ENCODE measurements around the gene CTU2.

Gene CTU2

DNA sequence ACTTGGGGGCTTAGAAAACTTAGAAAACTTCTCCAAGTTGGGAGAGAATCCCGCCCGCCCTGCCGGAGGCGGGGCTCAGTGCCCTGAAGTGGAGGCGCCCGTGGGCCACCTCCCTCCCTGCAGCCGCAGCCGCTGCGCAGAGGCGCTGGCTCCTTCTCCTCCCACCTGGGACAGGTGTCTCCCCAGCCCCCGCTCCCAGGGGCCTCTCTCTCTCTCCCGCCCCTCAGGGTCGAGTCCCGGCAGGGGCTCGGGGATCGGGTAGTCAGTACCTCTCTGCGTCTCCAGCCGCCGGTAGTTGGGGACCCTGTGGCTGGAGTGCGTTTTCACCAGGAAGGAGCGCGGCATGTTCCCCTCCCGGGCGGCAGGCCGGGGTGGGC lies 20.3 kb upstream of the CTU2 start (continued):
- no peak for TF ChIP-seq ZNF16 (tag by site-specific recombination; IDR thresholded peaks at IDR 0.05; ENCODE audit: low read depth)
- no peak for TF ChIP-seq ZFP41 (tag by site-specific recombination; IDR thresholded peaks at IDR 0.05; ENCODE audit: borderline replicate concordance)
- TF ChIP-seq, protein P1, sequence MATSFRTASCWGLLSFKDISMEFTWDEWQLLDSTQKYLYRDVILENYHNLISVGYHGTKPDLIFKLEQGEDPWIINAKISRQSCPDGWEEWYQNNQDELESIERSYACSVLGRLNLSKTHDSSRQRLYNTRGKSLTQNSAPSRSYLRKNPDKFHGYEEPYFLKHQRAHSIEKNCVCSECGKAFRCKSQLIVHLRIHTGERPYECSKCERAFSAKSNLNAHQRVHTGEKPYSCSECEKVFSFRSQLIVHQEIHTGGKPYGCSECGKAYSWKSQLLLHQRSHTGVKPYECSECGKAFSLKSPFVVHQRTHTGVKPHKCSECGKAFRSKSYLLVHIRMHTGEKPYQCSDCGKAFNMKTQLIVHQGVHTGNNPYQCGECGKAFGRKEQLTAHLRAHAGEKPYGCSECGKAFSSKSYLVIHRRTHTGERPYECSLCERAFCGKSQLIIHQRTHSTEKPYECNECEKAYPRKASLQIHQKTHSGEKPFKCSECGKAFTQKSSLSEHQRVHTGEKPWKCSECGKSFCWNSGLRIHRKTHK (tag by site-specific recombination; IDR thresholded peaks at IDR 0.05) = no peak
- TF ChIP-seq, protein P2, sequence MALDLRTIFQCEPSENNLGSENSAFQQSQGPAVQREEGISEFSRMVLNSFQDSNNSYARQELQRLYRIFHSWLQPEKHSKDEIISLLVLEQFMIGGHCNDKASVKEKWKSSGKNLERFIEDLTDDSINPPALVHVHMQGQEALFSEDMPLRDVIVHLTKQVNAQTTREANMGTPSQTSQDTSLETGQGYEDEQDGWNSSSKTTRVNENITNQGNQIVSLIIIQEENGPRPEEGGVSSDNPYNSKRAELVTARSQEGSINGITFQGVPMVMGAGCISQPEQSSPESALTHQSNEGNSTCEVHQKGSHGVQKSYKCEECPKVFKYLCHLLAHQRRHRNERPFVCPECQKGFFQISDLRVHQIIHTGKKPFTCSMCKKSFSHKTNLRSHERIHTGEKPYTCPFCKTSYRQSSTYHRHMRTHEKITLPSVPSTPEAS (tag by site-specific recombination; IDR thresholded peaks at IDR 0.05) = no peak
- TF ChIP-seq, protein P3, sequence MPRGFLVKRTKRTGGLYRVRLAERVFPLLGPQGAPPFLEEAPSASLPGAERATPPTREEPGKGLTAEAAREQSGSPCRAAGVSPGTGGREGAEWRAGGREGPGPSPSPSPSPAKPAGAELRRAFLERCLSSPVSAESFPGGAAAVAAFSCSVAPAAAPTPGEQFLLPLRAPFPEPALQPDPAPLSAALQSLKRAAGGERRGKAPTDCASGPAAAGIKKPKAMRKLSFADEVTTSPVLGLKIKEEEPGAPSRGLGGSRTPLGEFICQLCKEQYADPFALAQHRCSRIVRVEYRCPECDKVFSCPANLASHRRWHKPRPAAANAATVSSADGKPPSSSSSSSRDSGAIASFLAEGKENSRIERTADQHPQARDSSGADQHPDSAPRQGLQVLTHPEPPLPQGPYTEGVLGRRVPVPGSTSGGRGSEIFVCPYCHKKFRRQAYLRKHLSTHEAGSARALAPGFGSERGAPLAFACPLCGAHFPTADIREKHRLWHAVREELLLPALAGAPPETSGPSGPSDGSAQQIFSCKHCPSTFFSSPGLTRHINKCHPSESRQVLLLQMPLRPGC (tag by site-specific recombination; IDR thresholded peaks at IDR 0.05) = no peak
- no peak for TF ChIP-seq ZNF501 (tag by site-specific recombination; IDR thresholded peaks at IDR 0.05)
- no peak for TF ChIP-seq ZNF423 (tag by site-specific recombination; IDR thresholded peaks at IDR 0.05)
- TF ChIP-seq, protein P4, sequence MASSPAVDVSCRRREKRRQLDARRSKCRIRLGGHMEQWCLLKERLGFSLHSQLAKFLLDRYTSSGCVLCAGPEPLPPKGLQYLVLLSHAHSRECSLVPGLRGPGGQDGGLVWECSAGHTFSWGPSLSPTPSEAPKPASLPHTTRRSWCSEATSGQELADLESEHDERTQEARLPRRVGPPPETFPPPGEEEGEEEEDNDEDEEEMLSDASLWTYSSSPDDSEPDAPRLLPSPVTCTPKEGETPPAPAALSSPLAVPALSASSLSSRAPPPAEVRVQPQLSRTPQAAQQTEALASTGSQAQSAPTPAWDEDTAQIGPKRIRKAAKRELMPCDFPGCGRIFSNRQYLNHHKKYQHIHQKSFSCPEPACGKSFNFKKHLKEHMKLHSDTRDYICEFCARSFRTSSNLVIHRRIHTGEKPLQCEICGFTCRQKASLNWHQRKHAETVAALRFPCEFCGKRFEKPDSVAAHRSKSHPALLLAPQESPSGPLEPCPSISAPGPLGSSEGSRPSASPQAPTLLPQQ (tag by site-specific recombination; IDR thresholded peaks at IDR 0.05) = 0 out of 2 replicates have a peak, but pooled peaks have one; percentile 14
- TF ChIP-seq ZNF335 (tag by site-specific recombination; conservative IDR thresholded peaks at IDR 0.05) = peak; percentile 67
- TF ChIP-seq ZNF302 (tag by site-specific recombination; IDR thresholded peaks at IDR 0.05; ENCODE audit: low read depth) = no peak
- TF ChIP-seq, protein P5, sequence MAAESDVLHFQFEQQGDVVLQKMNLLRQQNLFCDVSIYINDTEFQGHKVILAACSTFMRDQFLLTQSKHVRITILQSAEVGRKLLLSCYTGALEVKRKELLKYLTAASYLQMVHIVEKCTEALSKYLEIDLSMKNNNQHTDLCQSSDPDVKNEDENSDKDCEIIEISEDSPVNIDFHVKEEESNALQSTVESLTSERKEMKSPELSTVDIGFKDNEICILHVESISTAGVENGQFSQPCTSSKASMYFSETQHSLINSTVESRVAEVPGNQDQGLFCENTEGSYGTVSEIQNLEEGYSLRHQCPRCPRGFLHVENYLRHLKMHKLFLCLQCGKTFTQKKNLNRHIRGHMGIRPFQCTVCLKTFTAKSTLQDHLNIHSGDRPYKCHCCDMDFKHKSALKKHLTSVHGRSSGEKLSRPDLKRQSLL (tag by site-specific recombination; IDR thresholded peaks at IDR 0.05) = no peak
- TF ChIP-seq ZSCAN23 (tag by site-specific recombination; IDR thresholded peaks at IDR 0.05) = no peak
- TF ChIP-seq KLF16 (tag by site-specific recombination; IDR thresholded peaks at IDR 0.05) = 0 out of 2 replicates have a peak, but pooled peaks have one; percentile 6
- TF ChIP-seq ZNF529 (tag by site-specific recombination; IDR thresholded peaks at IDR 0.05; ENCODE audit: insufficient replicate concordance) = no peak
- TF ChIP-seq HOXC10 (CRISPR knock-in tag; IDR thresholded peaks at IDR 0.05) = no peak
- no peak for TF ChIP-seq ZNF311 (tag by site-specific recombination; IDR thresholded peaks at IDR 0.05; ENCODE audit: borderline replicate concordance)

DNA sequence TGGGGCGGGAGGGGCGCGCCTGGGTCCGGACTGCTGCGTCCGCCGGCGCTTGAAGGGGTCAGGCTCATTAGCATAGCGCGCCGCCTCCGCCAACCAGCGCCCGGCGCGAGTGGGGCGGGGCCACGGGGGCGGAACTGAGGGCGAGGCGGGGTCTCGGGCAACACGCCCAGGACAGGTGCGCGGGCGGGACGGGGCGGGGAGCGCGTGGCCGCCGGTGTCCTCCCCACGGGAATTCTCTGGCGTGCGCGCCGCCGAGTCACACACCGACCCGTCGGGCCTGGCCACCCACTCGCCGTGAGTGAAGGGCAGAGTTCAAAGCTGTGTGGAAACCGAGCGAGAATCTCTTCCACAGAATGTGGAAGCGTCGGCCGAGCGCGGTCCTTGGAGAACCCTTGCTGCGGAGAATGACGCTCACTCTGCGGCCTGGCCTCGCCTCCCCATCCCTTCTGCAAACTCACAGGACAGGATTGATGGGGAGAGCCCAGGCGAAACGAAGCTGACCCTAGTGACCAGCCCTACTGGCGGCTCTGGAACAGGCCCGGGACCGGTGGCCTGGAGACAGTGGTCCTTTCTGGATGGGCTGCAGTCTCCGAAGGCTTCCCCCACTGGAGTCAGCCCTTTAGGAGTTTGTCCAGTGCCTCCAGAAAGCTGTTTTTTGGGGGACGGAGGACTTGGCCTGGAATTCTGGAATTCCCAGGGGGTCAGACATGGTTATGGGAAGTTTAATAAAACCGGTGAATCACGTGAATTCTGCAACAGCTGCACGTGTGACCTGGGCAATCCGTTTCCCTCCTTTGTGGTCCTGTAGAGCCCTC lies 19.7 kb upstream of the CTU2 start, which contains the start of gene SNAI3:
Gene SNAI3 (minus strand): TSS at position 69 of the 815 bp plus-strand sequence. CDS start 101 bp downstream, outside the sequence.
- Histone ChIP-seq H3K9me3 (ENCODE audit: control insufficient read depth, insufficient read depth, low read depth, low read length) (no peaks in the 10 kb centered on the region), H3K27ac (ENCODE audit: extremely low read depth, low read depth, low read length) (no peak within 1 kb of the TSS; the same call in 1 of the 2 replicates), H3K36me3 (ENCODE audit: control insufficient read depth in 2 of 2, insufficient read depth in 1 of 2, low read length in 2 of 2) (no peaks in the 10 kb centered on the region), H3K4me3 (ENCODE audit: low read depth, low read length) (peak within 1 kb of the TSS; percentile 43), H3K4me1 (ENCODE audit: control insufficient read depth, insufficient read depth, low read length) (peaks cover 9% of the 10 kb centered on the region; the same call in 1 of the 2 replicates)
- ChIA-PET CTCF (interaction anchor here (0.7 to 1.5 kb wide), 4 partner anchors 13 to 51 kb away, joined by 3 to 9 read pairs (median 4); no protein-coding TSS in a partner anchor), POLR2A (interaction anchor here (0.6 kb wide), 1 partner anchor 931 kb away, joined by 3 read pairs; no protein-coding TSS in a partner anchor)
- TF ChIP-seq, protein P6, sequence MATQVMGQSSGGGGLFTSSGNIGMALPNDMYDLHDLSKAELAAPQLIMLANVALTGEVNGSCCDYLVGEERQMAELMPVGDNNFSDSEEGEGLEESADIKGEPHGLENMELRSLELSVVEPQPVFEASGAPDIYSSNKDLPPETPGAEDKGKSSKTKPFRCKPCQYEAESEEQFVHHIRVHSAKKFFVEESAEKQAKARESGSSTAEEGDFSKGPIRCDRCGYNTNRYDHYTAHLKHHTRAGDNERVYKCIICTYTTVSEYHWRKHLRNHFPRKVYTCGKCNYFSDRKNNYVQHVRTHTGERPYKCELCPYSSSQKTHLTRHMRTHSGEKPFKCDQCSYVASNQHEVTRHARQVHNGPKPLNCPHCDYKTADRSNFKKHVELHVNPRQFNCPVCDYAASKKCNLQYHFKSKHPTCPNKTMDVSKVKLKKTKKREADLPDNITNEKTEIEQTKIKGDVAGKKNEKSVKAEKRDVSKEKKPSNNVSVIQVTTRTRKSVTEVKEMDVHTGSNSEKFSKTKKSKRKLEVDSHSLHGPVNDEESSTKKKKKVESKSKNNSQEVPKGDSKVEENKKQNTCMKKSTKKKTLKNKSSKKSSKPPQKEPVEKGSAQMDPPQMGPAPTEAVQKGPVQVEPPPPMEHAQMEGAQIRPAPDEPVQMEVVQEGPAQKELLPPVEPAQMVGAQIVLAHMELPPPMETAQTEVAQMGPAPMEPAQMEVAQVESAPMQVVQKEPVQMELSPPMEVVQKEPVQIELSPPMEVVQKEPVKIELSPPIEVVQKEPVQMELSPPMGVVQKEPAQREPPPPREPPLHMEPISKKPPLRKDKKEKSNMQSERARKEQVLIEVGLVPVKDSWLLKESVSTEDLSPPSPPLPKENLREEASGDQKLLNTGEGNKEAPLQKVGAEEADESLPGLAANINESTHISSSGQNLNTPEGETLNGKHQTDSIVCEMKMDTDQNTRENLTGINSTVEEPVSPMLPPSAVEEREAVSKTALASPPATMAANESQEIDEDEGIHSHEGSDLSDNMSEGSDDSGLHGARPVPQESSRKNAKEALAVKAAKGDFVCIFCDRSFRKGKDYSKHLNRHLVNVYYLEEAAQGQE (tag by site-specific recombination; IDR thresholded peaks at IDR 0.05) = no peak
- TF ChIP-seq, protein P7, sequence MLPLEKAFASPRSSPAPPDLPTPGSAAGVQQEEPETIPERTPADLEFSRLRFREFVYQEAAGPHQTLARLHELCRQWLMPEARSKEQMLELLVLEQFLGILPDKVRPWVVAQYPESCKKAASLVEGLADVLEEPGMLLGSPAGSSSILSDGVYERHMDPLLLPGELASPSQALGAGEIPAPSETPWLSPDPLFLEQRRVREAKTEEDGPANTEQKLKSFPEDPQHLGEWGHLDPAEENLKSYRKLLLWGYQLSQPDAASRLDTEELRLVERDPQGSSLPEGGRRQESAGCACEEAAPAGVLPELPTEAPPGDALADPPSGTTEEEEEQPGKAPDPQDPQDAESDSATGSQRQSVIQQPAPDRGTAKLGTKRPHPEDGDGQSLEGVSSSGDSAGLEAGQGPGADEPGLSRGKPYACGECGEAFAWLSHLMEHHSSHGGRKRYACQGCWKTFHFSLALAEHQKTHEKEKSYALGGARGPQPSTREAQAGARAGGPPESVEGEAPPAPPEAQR (tag by site-specific recombination; IDR thresholded peaks at IDR 0.05) = no peak
- TF ChIP-seq ZNF404 (tag by site-specific recombination; IDR thresholded peaks at IDR 0.05) (no peak), PRDM1 (tag by site-specific recombination; IDR thresholded peaks at IDR 0.05) (no peak), SP2 (tag by site-specific recombination; IDR thresholded peaks at IDR 0.05) (peak; percentile 64), ZNF514 (tag by site-specific recombination; IDR thresholded peaks at IDR 0.05) (no peak), ZNF571 (tag by site-specific recombination; IDR thresholded peaks at IDR 0.05) (no peak), ZNF221 (tag by site-specific recombination; IDR thresholded peaks at IDR 0.05; ENCODE audit: borderline replicate concordance) (no peak)

Data from HEK293 (cell line).